Measurements from ENCODE around the gene ERAL1. TPM values are rescaled to one million over a fixed set of nuclear protein-coding genes. Genes with fewer than 3 reads are reported as not detected.

The ERAL1 gene
- 24.2 and 35.3 TPM in 2 replicates for total RNA-seq (2014; rRNA removed; shearing (Covaris generic))

DNA sequence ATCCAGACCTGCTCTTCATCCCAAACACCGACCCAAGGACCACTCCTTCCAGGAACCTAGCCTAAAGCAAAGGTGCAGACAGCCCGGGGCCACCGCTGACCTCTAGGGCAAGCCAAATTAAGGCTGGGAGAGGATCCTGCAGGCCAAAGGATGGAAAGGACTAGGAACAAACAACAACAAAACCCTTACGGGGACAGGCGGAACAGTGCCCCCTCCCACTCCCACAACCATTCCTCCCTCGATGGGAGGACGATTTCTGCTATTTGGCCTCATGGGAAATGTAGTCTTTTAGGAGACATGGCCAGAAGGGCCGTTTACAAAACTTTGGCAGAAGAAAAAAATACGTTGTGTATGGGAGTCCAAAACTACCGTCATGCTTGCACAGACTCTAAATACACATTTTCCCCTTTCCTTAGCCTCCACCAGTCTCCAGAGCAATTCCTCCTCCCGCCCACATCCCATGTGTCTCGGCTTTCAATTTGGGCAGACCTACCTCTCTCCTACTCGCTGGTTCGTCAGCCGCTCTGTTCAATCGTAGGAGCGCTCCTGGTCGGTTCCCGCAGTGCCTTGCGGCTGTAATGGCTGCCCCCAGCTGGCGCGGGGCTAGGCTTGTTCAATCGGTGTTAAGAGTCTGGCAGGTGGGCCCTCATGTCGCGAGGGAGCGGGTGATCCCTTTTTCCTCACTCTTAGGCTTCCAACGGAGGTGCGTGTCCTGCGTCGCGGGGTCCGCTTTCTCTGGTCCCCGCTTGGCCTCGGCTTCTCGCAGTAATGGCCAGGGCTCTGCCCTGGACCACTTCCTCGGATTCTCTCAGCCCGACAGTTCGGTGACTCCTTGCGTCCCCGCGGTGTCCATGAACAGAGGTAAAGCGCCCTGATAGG is at the start of gene ERAL1:
Gene ERAL1 (plus strand): TSS at position 560 of the 879 bp plus-strand sequence. CDS start 19 bp downstream, at position 579.

DNA sequence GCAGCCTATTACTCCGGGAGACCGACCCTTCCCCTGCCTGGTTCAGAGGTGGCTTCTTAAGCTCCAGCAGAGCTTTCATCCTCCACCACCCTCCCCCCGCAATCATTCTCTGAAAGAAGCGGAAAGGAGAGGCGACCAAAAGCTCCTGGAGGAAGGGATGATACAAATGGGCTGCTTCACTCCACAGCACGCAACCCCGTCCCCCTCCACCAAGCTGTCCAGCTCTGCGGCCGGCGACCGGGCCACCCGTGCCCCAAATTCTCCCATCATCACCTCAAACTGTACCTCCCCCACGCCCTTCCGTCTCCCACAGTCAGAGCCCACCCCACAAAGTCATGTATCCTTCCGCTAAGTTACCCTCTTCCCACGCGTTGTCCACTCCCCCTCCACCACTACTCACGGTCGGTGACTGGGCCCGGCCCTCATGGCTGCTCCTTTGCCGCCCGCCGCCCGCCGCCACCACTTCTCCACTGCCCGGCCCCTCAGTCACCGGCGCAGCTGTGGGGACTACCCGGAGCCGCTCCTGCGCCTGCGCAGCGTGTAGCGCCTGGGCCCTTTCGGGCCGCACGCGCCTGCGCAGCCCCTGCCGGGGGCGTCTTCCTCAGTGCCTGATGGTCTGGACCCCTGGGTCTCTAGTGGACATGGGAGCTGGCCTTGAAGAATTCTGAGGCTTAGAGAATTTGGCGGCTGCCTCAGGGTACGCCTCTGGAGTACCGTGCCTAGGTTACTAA is 12.4 kb upstream of the ERAL1 start, which contains the start of gene FAM222B:
Gene FAM222B (minus strand): TSS at position 509 of the 731 bp plus-strand sequence. CDS start 76,123 bp downstream, outside the sequence.

DNA sequence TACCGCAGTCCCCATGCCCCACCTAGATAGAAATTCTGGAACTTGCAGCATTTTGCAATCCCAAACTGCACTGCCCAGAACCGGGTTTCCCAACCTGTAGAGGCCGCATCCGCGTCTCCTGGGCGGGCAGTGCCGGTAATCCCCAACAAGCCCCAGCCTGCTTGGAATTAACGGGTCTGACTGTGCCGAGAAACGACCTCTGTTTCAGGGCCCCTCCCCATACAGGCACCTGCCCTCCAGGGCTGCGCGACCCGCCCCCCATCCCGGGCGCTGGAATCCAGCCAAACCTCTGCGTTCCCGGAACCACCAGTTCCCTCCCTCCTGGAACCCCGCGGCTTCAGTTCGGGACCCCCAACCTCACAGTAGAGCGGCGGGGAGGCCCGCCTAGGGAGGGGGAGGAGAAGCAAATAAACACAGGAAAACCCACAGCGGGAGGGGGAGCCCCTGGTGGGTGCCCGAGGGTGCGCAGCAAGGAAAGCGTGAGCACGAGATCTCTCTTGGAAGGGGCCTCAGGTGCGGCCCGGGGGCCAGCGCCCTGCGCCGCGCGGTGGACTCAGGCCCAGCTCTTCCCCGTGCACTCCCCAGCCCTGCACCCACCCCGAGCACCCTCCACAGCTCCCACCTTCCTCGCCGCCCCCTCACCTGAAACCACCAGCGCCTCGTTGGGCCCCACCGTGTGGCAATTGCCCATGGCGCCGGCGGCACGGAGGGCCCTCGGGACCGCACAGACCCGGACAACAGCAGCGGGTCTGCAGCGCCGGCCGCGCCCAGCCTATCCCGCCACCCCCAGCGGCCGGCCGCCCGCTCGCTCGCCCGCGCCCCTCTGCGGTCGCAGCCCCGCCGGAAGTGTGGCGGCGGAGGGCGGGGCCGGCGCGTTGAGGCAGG is 42.3 kb downstream of the ERAL1 start, which contains the start of gene FLOT2:
Gene FLOT2 (minus strand): TSS at position 850 of the 885 bp plus-strand sequence. CDS start 159 bp downstream, at position 691.

GRCh38 chr17:28902819-28903545 is 48.2 kb downstream of the ERAL1 start, which contains the start of gene DHRS13:
DHRS13 (minus strand) TSS chr17:28903079; CDS start chr17:28902944, 135 bp downstream.

Small RNA genes within 50 kb of the gene (small RNA-seq; reads per million reads assigned to genes)
- gene RF00019, result not detected

Other genes with a start within 250 kb of the ERAL1 start
- gene RSKR, start 240.8 kb upstream of the ERAL1 start, total RNA-seq (2014; rRNA removed; shearing (Covaris generic)), result 6.3 and 7.8 TPM in 2 replicates
- gene BLTP2, start 209.9 kb upstream of the ERAL1 start, total RNA-seq (2014; rRNA removed; shearing (Covaris generic)), result 114 and 124 TPM in 2 replicates
- 44.1 and 50.7 TPM in 2 replicates for gene SDF2, start 193.1 kb upstream of the ERAL1 start, total RNA-seq (2014; rRNA removed; shearing (Covaris generic))
- gene SUPT6H, start 192.8 kb upstream of the ERAL1 start, total RNA-seq (2014; rRNA removed; shearing (Covaris generic)), result 61.7 and 66.9 TPM in 2 replicates
- 7.3 and 10.3 TPM in 2 replicates for gene PROCA1, start 143.1 kb upstream of the ERAL1 start, total RNA-seq (2014; rRNA removed; shearing (Covaris generic))
- gene RAB34, start 137.1 kb upstream of the ERAL1 start, total RNA-seq (2014; rRNA removed; shearing (Covaris generic)), result 217 and 273 TPM in 2 replicates
- gene RPL23A, start 135.0 kb upstream of the ERAL1 start, total RNA-seq (2014; rRNA removed; shearing (Covaris generic)), result 965 and 1,132 TPM in 2 replicates
- gene TLCD1, start 128.8 kb upstream of the ERAL1 start, total RNA-seq (2014; rRNA removed; shearing (Covaris generic)), result 16.1 and 18.9 TPM in 2 replicates
- 2.7 and 3.1 TPM in 2 replicates for gene NEK8, start 126.2 kb upstream of the ERAL1 start, total RNA-seq (2014; rRNA removed; shearing (Covaris generic))
- 91.1 and 92.0 TPM in 2 replicates for gene TRAF4, start 111.0 kb upstream of the ERAL1 start, total RNA-seq (2014; rRNA removed; shearing (Covaris generic))
- gene FAM222B, start 12.2 kb upstream of the ERAL1 start, total RNA-seq (2014; rRNA removed; shearing (Covaris generic)), result 10.9 and 11.8 TPM in 2 replicates
- gene FLOT2, start 42.7 kb downstream of the ERAL1 start, total RNA-seq (2014; rRNA removed; shearing (Covaris generic)), result 36.3 and 39.4 TPM in 2 replicates
- 19.3 and 20.6 TPM in 2 replicates for gene DHRS13, start 48.1 kb downstream of the ERAL1 start, total RNA-seq (2014; rRNA removed; shearing (Covaris generic))
- gene PHF12, start 96.5 kb downstream of the ERAL1 start, total RNA-seq (2014; rRNA removed; shearing (Covaris generic)), result 23.2 and 23.6 TPM in 2 replicates
- gene SEZ6, start 151.0 kb downstream of the ERAL1 start, total RNA-seq (2014; rRNA removed; shearing (Covaris generic)), result not detected in 2 replicates
- 1.2 and 1.4 TPM in 2 replicates for gene PIPOX, start 188.1 kb downstream of the ERAL1 start, total RNA-seq (2014; rRNA removed; shearing (Covaris generic))